Medulla oblongata (tissue), 1 donor: Measurements from ENCODE around the gene SLC35D3.
A peak's percentile ranks its signal among the peaks of the same experiment; 100 is the strongest.
"Not testable (repeated sequence)": the region's sequence is repeated elsewhere in the genome, so short reads cannot be mapped to it uniquely, and the experiment has no call there.

Source experiments
- DNase-seq: peaks from one replicate; pipeline ENCODE4 v3.0.0-alpha.2; 2015; ENCODE audit errors: extremely low spot score

SLC35D3 gene

DNA sequence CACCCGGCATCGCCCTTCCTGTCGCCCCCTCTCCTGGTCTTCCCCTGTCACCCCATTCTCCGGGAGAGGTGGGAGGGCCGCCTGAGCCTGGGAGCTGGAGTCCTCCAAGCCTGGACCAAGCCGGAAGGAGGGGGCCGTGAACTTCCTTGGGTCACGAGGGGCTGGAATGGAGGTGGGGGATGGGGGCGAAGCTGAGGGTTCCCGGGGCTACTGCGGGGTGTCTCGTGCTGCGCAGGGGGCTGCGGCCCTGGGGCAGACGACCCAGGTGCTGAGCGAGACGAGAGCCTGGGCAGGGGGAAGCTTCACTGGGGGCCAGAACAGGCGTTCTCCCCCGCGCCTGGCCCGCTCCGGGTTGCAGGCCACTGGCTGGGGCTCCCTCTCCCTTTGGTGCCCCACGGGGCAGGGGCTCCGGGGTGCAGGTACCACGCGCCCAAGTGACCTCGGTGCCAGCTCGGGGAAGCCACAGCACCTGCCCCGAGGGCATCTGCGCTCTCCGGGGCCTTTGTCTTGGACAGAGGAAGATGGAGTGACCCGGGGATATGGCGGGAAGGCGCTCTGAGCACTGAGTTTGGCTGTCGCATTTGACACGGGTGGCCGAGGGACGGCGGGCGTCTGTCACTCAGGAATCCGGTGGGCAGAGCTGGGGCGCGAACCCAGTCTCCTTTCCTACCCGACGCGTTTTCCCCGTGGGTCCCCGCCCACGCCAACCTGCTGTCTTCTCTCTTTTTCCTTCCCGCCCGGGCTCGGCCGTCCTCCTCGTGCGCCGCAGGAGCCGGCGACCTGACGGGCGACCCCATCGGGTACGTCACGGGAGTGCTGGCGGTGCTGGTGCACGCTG is 1.2 kb downstream of the SLC35D3 start:
- DNase-seq: no peak

DNA sequence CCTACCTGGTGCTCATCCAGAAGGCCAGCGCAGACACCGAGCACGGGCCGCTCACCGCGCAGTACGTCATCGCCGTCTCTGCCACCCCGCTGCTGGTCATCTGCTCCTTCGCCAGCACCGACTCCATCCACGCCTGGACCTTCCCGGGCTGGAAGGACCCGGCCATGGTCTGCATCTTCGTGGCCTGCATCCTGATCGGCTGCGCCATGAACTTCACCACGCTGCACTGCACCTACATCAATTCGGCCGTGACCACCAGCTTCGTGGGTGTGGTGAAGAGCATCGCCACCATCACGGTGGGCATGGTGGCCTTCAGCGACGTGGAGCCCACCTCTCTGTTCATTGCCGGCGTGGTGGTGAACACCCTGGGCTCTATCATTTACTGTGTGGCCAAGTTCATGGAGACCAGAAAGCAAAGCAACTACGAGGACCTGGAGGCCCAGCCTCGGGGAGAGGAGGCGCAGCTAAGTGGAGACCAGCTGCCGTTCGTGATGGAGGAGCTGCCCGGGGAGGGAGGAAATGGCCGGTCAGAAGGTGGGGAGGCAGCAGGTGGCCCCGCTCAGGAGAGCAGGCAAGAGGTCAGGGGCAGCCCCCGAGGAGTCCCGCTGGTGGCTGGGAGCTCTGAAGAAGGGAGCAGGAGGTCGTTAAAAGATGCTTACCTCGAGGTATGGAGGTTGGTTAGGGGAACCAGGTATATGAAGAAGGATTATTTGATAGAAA is 2.0 kb downstream of the SLC35D3 start:
- DNase-seq: no peak

DNA sequence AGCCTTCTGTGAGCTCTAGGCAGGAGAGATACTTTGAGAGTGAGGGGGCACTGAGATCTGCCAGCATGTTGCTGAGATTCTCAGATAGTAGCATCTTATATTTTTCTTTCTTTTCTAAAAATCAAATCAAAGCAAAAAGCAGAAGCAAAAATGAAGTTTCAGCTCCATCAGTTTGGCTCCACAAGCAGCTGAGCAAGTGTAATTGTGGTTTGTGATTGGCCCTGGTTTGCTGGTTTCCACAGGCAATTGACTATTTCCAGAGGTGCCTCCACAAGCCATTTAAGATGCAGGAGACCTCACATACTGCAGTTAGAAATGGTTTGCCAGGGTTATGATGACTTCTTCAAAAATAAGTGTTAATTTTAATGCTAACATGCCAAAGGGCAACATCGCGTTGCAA is 4.3 kb downstream of the SLC35D3 start:
- DNase-seq: no peak

DNA sequence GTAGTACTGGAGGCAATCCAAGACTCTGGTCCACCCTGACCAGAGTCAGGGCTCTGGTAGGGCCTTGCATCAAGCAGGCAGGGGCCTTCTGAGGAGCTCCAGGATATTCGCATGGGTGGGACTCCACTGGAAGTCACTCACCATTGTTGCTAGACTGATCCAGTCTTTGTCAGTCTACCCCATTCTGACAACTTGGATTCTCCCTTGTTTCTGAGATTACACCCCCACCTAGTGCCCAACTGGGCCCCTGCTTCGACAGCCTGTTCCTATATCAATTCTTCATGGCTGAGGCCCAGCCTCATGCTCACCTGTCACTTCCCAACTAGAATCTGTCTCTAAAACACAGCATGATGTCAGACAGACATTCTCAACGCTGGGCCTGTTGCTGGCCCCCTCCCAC is 5.2 kb downstream of the SLC35D3 start:
- no peak for DNase-seq

DNA sequence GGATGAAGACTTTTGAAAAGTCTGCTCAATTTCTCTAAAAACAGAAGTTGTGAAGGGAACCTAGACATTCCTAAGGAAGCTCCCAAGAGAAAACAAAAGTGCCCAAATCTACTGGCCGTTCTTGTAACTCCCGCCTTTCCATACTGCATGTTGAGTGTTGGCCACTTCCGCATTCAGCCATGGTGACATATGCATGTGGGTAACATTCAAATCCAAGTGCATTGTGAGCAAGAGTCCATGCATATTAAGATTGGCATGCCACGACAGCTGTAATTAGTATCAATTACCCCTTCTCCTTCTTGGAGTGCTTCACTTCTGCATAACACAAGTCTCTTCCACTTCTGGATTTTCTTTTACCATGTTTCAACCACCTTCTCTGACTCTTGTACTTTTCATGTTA is 8.4 kb downstream of the SLC35D3 start:
- no peak for DNase-seq

DNA sequence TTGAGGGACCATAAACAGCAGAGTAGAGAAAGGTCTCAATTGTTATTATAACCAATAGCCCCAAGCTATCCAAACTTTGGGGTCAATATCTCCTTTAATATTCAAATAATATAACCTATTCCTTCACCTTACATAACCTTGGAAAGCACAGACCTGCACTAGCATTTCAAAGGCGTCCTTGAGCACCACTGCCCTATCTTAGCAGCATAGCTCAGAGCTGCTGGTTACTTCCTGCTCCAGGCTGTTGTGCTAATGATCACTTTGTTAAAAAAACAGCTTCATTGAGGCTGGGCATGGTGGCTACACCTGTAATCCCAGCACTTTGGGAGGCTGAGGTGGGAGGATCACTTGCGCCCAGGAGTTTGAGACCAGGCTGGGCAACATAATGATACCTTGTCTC is 10.5 kb downstream of the SLC35D3 start:
- no peak for DNase-seq

DNA sequence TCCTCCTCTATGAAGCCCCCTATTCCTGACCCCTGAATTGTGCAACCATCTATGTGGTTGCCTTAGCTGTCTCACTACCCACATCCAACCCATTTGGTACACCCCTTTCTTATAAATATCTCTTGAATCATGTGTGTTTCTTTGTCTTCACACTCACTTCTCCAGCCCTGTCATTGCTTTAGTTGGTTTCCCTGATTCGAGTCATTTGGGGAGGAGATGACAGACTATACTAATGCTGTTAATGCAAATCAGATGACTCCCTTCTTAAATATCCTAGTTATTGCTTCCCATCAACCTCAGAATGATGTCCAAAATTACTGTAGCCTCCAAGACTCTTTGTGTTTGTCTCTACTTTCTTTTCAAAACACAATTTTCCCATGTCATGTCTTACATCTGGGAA is 23.0 kb downstream of the SLC35D3 start:
- DNase-seq: no peak

DNA sequence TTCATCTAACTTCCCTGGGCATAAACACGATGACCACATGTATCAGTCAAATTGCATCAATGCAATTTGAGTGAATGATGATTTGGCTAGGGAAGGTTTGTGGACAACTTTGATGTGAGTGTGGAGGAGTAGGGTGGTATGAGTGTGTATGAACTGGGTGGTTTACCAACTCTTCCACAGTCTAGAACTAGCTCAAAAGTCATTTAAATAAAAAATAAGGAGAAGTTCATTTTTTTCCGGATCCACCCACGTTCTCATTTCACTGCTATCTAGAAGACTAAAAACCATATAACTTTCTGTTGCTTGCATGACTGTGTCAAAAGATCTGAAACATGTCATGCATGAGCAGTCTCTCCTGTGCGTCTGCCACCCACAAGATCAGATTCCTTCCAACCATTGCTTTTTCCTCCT is 23.6 kb downstream of the SLC35D3 start:
- no peak for DNase-seq

DNA sequence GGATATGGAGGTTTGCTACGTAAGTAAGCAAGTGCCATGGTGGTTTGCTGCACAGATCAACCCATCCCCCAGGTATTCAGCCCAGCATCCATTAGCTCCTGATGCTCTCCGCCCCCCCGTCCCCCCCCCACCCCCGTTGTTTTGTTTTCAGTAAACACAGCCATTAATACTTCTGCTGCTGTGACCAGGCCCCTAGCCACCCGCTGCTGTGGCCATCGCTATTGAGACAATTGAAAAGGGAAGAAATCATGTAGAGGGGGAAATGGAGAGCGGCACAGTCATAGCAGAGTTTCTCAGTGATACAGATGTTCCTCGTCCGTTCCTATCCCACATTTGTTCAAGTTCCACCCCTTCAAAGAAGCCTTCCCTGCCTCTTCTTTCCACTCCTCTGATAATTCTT is 24.9 kb downstream of the SLC35D3 start:
- DNase-seq: no peak

DNA sequence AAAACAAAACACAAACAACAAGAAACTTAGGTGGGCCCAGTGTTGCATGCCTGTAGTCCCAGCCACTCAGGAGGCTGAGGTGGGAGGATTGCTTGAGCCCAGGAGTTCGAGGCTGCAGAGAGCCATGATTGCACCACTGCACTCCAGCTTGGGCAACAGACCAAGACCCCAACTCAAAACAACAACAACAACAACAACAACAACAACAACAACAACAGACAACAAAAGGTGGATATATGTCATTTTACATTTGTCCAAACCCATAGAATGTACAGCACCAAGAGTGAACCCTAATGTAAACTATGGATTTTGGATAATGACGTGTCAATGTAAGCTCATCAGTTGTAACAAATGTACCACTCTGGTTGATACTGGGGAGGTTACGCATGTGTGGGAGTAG is 27.9 kb downstream of the SLC35D3 start:
- DNase-seq: not testable (repeated sequence)

DNA sequence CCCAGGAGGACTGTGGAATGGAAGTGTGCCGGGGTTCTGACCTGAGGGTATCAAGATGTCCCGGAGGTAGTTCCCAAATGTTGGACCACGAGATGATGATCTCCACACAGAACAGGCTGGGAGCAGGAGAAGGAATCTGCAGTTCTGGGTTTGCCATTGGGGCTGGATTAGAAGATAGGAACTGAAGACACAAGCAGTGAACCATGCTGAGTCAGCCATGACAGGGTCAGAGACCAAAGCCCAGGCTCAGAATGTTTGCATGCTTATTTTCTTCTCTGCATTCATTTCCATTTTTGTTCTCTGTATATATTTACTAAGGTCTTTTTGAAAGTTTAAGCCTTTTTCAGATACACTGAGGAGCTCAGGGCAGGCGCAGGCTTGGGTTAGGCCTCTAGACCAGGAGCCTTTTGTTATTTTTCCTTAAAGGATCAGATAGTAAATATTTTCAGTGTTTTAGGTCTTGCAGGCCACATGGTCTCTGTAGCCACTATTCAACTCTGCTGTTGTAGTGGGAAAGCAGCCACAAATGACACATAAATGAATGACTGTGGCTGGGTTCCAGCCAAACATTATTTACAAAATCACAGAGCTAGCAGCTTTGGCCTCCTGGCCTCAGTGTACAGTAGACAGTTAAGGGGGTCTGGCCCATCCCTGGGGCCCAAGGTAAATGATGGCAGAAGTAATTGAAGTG is 28.5 kb downstream of the SLC35D3 start:
- no peak for DNase-seq

DNA sequence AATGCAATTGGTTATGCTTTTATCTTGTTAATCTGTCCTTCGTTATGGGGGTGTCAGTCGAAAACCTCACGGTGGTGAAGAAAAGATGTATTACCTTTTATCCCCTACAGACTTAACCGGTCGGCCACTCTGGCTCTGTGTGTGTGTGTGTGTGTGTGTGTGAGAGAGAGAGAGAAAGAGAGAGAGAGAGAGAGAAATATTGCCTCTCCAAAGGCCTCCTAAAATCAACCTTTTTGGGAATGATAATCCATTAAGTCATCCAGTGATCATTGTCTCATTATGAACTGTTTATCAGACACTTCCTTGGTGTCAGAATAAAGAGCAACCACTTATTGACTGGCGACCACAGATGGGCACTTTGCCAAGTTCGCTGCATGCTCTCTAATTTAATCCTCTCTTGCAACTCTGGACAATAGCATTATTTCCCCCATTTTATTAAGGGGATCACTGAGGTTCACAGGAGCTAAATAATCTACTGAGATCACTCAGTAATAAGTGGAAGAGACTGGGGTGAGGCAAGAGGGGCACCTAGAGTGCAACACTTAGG is 30.7 kb downstream of the SLC35D3 start:
- DNase-seq: no peak

DNA sequence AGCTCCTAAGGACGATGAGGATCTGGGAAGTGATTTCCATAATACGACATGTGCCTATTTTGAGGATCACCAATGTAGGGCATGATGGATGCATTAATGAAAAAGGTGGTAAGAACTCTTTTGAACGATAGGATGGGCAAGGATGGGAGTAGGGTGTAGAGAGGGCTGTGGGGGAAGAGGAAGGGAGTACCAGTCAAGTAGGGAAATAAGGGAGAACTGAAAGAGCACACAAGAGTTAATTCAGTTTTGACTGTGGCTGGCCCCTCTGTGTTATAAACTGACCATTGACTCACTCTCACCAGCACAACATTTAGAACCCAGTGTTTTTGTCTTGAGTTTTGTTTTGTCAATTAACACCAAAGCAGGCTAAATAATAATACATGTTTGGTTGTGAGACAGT is 33.0 kb downstream of the SLC35D3 start:
- no peak for DNase-seq

DNA sequence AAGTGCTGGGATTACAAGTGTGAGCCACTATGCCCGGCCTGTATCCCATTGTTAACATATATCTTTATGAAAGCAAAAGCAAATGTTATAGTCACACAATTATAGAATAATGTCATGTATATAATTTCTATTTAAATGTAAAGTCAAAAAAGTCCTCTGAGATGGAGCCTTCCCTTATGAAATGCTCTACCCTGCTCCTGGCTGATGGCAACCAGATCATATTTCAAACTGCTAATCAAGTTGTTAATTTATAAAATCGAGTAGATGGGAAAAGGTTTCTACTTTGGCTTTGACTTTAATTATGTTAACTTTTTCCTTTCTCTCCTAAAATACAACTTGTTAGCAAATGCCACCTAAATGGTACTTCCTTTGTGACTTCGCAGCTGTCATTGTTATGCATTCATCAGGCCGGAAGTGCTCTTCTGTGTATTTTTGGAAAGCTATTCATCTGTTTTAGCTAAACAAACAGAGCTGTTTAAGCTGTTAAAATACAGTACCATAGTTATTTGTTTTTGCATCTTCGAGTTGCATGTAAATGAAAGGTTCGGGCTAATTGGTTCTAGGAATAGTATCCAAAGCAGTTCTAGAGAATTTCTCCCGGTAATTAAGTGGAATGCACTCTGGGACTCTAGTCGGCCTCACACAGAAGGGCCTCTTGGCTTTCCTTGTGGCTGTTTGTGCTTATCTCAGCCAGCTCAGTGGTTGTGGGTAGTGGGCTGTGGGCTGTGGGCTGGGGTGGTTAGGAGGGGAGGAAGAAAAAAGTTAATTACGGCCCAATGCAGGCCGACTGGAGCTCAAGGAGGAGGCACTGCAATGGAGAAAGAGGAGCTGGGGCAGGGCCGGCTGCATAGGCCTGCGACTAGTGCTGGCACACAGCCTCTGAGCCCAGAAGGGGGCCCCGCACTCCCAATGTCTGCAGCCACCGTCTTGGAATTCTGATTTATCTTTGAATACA is 34.8 kb downstream of the SLC35D3 start:
- DNase-seq: no peak

DNA sequence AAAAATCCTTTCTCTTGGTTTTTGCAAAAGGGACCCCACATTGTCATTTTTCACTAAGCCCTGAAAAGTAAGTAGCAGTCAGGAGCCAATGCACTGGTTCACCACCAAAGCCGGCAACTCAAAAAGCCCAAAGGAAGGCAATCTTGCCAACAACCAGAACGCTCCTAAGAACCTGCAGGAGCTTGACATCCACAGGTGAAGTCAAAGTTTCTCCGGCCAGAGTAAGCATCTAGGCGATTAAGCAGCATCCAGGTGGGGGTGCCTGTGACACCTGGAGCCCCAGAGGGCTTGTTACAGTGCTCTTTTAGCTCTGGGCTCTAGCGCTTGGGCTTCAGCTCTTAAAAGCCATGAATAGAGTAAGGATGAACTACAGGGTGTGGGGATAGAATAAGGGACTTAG is 36.1 kb downstream of the SLC35D3 start:
- no peak for DNase-seq

DNA sequence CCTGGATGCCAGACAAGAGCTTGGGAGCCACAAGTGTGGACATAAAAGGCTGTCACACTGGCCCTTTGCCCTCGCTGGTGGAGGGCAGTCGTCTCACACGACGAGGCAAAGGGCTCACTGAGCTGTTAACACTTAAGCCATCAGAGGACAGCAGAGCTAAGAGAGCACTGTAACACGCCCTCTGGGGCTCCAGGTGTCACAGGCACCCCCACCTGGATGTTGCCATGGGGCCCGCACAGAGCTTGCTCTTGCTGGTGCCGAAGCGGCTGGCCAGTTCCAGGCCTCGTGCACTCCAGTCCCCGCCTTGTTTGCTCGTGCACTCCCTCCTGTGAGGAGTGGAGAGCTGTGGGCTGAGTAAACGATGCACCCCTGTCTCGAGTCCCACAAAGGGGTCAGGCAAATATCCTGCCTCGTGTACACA is 37.4 kb downstream of the SLC35D3 start:
- no peak for DNase-seq

DNA sequence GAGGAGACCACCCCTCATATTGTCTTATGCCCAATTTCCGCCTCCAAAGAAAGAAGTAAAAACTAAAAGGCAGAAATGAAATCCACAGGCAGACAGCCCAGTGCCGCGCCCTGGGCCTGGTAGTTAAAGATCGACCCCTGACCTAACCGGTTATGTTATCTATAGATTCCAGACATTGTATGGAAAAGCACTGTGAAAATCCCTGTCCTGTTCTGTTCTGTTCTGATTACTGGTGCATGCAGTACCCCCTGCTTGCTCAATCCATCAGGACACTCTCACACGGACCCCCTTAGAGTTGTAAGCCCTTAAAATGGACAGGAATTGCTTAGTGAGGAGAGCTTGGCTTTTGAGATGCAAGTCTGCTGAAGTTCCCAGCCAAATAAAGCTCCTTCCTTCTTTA is 37.8 kb downstream of the SLC35D3 start:
- not testable (repeated sequence) for DNase-seq

DNA sequence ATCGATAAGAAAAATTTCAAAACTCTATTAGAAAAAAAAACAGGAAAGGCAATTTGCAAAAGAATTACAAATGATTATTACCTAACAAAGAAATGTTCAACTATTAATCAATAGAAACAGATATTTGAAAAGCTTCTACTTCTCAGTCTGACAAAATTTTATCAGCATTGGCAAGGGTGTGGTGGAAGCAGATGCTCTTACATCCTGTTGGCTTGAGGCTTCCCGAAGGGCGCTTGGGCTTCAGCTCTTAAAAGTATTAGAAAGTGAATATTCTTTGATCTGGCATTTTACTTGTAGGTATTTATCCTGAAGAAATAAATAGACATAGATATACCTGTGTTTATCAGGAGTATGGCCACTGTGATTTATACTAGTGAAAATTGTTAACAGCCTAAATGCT is 38.7 kb downstream of the SLC35D3 start:
- no peak for DNase-seq

DNA sequence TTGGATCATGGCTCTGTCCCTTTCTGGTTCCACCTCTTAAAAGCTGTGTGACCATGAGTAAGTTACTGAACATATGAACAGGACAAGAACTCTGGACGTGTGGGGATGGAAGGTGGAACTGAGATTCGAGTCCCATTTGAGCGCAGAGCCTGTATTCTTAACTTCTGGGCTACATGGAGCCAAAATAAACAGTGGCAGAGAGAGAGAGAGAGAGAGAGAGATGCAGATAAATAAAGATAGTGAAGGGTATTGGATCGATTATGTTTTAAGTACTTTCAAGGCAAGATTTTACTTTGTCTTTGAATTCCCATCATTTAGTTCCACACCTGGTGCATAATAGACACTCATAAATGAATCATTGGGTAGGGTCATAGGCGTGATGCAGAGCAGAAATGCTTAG is 39.7 kb downstream of the SLC35D3 start:
- no peak for DNase-seq

DNA sequence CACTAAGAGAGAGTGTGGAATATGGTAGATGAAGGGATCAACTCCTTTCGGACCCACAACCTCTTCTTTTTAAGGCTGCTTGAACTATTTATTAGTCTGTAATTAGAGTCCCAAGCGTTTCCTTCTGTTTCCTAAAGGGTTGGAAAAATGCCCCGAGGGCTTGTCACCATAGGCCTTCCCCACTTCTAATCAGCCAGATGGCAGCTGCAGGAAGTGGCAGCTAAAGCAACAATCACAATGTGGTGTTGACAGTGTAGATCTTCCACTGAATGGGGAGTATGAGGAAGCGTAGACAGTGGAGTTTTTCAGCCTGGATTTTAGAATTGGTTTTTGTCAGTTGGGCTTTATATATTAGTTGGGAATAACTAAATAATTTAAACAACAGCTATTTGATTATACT is 40.6 kb downstream of the SLC35D3 start:
- DNase-seq: peak; percentile 34

DNA sequence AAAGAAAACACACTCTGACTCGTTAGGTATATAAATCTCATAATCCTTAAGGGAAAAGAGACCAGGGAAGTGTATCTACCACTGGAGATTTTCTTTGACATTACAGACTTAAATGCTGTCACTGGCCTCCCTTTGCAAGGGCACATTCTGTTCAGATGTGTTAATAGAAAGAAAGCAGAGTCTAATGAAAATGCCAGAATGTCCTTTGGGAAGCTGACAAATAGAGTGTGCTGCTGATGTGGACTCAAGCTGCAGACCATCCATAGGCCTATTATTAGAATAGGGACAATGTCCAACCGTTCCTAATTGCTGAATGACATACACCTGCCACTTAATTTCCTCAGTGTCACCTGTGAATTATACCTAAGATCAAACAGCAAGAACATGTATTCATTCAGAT is 41.2 kb downstream of the SLC35D3 start:
- DNase-seq: no peak
